GM12873 (cell line): ENCODE results near the gene DCT.

Experiments used
- TF ChIP-seq, protein P1 (sequence below): IDR thresholded peaks from 2 replicates; pipeline ENCODE4 v1.5.1; 2012; ENCODE audit warnings: low read depth, mild to moderate bottlenecking, moderate library complexity, low read length, control low read depth; ENCODE audit not compliant: insufficient read depth; ENCODE audit errors: missing control alignments

Gene DCT

DNA sequence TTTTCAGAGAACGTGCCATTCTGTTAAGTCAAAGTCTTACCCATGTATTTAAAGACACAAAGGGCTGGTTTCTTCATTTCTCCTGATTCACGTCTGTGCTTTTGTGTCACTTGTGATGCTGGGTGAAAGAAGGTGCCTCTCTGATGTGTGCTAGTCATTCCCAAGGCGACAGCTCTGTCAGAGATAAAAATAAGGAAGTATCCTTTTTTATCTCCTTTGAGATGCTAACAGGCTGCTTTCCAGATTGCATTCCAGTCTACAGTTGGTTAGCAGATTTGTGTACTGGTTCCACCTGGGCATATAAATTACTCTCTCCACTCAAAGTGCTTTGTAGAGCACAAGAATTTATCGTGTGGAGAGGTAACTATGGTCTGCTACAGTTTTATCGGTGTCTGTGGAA lies 33.5 kb upstream of the DCT start:
- TF ChIP-seq, protein P1, sequence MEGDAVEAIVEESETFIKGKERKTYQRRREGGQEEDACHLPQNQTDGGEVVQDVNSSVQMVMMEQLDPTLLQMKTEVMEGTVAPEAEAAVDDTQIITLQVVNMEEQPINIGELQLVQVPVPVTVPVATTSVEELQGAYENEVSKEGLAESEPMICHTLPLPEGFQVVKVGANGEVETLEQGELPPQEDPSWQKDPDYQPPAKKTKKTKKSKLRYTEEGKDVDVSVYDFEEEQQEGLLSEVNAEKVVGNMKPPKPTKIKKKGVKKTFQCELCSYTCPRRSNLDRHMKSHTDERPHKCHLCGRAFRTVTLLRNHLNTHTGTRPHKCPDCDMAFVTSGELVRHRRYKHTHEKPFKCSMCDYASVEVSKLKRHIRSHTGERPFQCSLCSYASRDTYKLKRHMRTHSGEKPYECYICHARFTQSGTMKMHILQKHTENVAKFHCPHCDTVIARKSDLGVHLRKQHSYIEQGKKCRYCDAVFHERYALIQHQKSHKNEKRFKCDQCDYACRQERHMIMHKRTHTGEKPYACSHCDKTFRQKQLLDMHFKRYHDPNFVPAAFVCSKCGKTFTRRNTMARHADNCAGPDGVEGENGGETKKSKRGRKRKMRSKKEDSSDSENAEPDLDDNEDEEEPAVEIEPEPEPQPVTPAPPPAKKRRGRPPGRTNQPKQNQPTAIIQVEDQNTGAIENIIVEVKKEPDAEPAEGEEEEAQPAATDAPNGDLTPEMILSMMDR, result no peak

DNA sequence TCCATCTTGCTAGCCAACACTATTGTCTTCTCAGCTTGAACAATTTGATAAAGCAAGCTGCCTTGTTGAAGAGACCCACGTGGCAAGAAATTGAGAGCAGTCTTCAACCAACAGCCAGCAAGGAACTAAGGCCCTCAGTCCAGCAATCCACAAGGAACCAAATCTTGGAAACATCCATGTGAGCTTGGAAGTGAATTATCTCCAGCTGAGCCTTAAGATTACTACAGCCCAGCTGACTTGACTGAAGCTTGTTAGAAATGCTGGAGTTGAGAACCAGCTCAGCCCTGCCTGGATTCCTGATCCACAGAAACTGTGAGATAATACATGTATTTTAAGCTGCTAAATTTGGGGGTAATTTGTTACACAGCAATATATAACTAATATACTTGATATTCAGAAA lies 26.2 kb upstream of the DCT start:
- TF ChIP-seq, protein P1, result no peak

DNA sequence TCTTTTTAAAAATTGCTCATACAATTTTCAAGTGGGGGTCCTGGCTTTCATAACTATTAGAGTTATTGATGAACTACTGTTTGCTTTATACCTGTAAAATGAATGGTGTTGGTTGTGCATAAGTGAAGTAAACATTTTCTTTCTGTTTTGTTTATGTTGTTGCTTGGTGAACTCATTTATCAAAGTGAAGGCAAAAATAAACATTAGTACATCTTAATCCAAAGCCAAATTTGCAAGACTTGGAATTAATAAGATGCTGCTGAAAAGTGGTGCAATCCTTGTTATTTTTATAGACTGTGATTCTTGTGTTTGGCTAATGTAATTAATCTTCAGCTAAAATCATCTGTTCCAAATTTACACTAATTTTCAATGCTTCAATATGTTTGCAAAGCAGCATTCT lies 24.4 kb upstream of the DCT start:
- TF ChIP-seq, protein P1, result no peak

DNA sequence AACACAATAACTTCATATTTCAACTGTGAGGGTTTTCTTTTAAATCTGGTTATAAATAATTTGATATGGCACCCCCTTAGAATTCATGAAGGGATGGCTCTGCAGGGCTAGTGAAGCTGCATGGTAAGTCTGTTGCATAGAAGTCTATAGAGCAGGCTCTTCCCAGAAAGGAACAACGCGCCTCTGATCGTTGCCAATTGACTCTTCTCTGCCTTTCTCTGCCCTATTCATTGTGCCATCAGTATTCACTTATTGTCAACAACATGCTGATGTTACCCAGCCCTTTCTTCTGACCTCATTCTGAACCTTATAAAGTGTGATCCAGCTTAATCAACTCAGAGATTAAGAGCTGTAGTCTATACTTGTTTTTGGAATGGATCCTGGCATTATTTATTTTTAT lies 16.3 kb upstream of the DCT start:
- TF ChIP-seq, protein P1, result no peak

DNA sequence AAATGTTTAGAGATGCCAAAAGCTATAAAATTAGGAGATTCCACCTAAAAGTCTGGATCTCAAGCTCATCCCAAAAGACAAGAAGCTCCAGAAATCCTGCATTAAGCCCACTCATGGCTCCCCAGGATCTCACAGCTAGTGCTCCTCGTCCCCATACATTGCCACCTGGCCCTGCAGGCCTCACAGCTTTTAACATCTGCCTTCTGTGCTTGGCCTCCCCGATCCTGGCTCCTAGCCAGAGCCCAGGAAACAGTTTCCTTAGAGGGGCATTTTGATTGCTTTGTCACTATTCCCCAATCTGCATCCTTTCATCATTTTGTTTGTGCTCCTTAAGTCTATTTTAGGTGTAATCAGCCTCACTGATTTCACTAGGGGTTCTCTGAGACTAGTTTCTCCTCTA lies 14.5 kb upstream of the DCT start:
- TF ChIP-seq, protein P1, result no peak

DNA sequence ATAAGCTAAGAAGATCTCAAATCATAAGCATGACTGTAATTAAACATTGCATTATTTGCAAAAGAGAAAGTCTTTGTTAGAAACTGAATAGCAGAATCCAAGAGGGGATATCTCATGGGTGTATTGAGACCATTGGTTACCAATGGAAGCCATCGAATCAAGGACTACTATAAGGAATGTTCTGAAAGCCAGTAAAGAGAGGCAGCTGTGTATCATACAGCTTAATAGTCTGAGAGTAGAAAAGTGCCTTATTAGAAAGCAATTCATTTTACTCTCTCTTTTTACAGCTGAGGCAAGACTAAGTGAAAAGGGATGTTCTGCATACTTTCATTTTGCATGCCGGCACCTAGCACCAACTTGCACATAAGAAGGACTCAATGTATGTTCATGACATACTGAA lies 7.6 kb upstream of the DCT start:
- TF ChIP-seq, protein P1, result no peak

DNA sequence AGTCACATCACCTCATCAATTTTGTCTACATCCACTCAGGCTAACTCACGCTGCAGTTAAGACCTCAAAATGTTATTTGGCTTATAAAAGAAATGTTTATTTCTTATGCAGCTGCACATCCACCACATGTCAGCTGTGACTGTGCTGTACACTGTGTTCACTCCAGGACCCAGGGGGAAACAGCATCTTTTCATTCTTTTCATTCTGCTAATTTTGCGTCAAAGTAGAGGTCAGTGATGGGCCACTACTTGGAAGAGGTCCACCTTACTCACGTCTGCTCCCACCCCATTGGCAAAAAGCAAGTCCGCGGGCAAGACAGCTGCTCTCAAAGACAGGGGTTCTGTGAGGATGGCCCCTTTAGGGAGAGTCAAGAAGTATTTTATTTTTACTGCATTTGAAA lies 4.5 kb upstream of the DCT start:
- TF ChIP-seq, protein P1, result no peak
